Placental pericyte (primary cell): ENCODE results near the gene ARL14EPL. TPM values are rescaled to one million over a fixed set of nuclear protein-coding genes. Genes with fewer than 3 reads are reported as not detected.

ENCODE experiments used
- total RNA-seq: library from RNA; depleted of rRNA; stranded (reverse); fragments of >200 nt; gene quantifications from 2 replicates; pipeline ENCODE4 v1.2.3, GENCODE V29; 2012

Gene ARL14EPL
- total RNA-seq: not detected in 2 replicates

DNA sequence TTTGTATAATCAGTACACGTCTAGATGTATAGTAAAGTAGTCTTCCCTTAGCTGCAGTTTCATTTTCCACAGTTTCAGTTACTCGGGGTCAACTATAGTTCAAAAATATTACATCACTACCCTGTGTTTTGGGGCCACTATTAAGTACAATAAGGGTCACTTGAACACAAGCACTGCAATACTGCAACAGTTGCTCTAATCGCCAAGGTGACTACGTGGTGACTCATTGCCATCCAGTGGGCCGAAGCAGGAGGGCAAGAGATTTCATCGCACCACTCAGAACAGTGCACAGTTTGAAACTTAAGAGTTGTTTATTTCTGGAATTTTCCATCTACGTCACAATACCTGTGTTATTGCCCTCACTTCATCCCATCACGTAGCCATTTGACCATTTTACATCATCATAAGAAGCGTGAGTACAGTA is at the start of gene ARL14EPL:
Gene ARL14EPL (plus strand): TSS at position 379 of the 424 bp plus-strand sequence. CDS start 18,994 bp downstream, outside the sequence.

DNA sequence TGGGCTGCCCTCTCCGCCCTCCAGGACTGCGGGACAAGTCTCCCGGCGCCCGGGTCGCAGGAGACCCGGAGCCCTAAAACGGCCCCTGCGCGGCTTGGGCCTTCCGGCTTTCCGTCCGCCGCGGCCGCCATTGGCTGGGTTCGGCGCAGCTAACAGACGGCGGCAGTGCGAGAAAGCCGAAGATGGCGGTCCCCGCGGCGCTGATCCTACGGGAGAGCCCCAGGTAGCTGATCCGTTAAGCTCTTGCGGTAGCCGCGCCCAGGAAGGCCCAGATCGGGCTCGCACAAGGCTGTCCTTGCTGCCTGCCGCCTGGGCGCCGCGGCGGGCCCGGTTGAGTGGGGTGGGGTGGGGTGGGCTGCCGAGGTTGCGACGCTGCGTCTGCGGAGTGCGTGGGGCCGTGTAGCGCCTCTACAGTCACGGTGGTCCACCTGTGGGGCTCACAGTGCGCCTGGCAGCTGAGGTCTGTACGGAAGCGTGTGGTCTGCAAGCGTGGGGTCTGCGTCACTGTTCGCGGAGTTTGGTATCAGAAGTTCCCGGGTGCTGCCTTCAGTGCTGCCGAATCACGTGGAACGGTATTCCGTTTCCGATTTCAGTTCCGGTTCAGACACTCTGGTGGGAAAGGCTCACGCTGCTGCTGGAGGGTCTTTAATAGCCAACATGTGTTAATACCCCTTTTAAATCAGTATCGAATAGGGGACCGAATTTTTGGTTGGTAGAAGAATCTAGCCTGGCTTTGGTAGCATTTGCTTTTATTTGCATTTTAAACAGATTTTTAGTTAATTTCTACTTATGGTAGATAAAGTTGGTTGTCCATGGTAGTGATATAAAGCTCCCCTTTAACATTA is 52.8 kb downstream of the ARL14EPL start, which contains the start of gene COMMD10:
Gene COMMD10 (plus strand): TSS at position 155 of the 845 bp plus-strand sequence.

Other genes starting within 250 kb of the ARL14EPL start
- gene CDO1, start 215.8 kb upstream of the ARL14EPL start, total RNA-seq: 1.3 and 6.0 TPM in 2 replicates
- 67.3 and 86.9 TPM in 2 replicates for gene ATG12, start 190.9 kb upstream of the ARL14EPL start, total RNA-seq
- gene AP3S1, start 190.5 kb upstream of the ARL14EPL start, total RNA-seq: 84.7 and 96.2 TPM in 2 replicates
- gene LVRN, start 70.0 kb upstream of the ARL14EPL start, total RNA-seq: 0.66 and 1.4 TPM in 2 replicates
- gene COMMD10, start 52.6 kb downstream of the ARL14EPL start, total RNA-seq: 21.2 and 38.5 TPM in 2 replicates